ENCODE results near the gene KCNQ2.

Gene KCNQ2

DNA sequence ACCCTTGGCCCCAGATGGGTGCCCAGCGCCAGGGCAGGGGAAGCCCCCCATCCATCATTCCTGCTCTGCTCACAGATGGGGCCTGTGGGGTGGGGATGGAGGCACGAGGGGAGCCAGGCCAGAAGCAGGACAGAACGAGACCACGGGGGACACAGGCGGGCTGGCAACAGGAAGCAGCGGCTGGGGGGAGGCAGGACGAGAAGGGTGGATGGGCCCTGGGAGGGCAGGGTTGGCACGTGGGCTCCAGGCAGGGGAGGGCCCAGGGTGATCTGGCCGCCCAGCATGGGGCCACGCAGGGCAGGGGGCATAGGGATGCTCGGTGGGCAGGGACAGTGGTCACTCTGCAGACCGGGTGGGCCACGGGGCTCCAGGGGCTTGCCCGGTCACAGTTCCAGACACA is 41.6 kb downstream of the KCNQ2 start:
- TF ChIP-seq, protein P1, sequence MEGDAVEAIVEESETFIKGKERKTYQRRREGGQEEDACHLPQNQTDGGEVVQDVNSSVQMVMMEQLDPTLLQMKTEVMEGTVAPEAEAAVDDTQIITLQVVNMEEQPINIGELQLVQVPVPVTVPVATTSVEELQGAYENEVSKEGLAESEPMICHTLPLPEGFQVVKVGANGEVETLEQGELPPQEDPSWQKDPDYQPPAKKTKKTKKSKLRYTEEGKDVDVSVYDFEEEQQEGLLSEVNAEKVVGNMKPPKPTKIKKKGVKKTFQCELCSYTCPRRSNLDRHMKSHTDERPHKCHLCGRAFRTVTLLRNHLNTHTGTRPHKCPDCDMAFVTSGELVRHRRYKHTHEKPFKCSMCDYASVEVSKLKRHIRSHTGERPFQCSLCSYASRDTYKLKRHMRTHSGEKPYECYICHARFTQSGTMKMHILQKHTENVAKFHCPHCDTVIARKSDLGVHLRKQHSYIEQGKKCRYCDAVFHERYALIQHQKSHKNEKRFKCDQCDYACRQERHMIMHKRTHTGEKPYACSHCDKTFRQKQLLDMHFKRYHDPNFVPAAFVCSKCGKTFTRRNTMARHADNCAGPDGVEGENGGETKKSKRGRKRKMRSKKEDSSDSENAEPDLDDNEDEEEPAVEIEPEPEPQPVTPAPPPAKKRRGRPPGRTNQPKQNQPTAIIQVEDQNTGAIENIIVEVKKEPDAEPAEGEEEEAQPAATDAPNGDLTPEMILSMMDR (IDR thresholded peaks at IDR 0.05; ENCODE audit: insufficient read depth, low read length, poor library complexity, severe bottlenecking): no peak
- no peak for TF ChIP-seq EZH2phosphoT487 (conservative IDR thresholded peaks at IDR 0.05; ENCODE audit: low read length)
- no peaks in the 10 kb centered on the region for H3K9me2 ChIP-seq (replicated peaks; ENCODE audit: insufficient read depth, low read length)
- H3K9ac ChIP-seq (ENCODE audit: low read length): no peak overlapping the region

DNA sequence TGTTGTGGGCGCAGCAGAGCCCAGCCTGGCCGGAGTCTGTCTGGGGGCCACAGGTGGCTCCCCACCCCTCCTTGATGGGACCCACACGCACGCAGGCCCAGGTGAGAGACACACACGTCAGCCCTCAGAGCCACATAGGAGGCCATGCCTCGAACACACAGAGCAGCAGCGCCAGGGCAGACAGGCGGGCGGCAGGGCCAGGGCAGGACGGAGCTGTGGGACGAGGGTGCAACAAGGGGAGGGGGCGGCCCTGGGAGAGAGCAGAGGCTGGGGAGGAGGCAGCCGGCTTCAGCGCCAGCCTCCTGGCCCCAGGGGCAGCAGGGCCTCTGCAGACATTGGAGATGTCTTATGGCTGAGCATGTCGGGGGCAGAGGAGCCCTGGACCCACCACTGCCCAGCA is 42.5 kb downstream of the KCNQ2 start:
- H2AFZ ChIP-seq (ENCODE audit: low read depth, low read length, severe bottlenecking): no peak overlapping the region
- no peak overlapping the region for H3K4me3 ChIP-seq (ENCODE audit: insufficient read depth, low read length, poor library complexity, severe bottlenecking)
- H3K27ac ChIP-seq (ENCODE audit: low read depth, low read length): no peak overlapping the region
- no peaks in the 10 kb centered on the region for H3K27me3 ChIP-seq (ENCODE audit: low read length)
- no peaks in the 10 kb centered on the region for H3K9me3 ChIP-seq (ENCODE audit: insufficient read depth, low read length)
- no peaks in the 10 kb centered on the region for H3F3A ChIP-seq (ENCODE audit: insufficient read depth)
- TF ChIP-seq, protein P1 (IDR thresholded peaks at IDR 0.05; ENCODE audit: insufficient read depth, low read length, poor library complexity, severe bottlenecking): no peak
- no peak for TF ChIP-seq EZH2phosphoT487 (conservative IDR thresholded peaks at IDR 0.05; ENCODE audit: low read length)
- H3K9ac ChIP-seq (ENCODE audit: low read length): no peak overlapping the region
- no peaks in the 10 kb centered on the region for H3K9me2 ChIP-seq (replicated peaks; ENCODE audit: insufficient read depth, low read length)
- H3K79me2 ChIP-seq (ENCODE audit: insufficient read depth, low read length): no peaks in the 10 kb centered on the region
- no peaks in the 10 kb centered on the region for H3K36me3 ChIP-seq (ENCODE audit: low read length)
- no peaks in the 10 kb centered on the region for H4K20me1 ChIP-seq (ENCODE audit: low read depth, low read length)
- H3K4me2 ChIP-seq (ENCODE audit: low read depth, low read length, poor library complexity, severe bottlenecking): no peak overlapping the region

More for the DNA sequence above, 41.6 kb downstream of the KCNQ2 start:
- Histone ChIP-seq H4K20me1 (ENCODE audit: low read depth, low read length) (no peaks in the 10 kb centered on the region), H3K27me3 (ENCODE audit: low read length) (no peaks in the 10 kb centered on the region), H3K27ac (ENCODE audit: low read depth, low read length) (no peak overlapping the region), H3K4me3 (ENCODE audit: insufficient read depth, low read length, poor library complexity, severe bottlenecking) (no peak overlapping the region), H3K36me3 (ENCODE audit: low read length) (no peaks in the 10 kb centered on the region), H3K4me2 (ENCODE audit: low read depth, low read length, poor library complexity, severe bottlenecking) (no peak overlapping the region), H3F3A (ENCODE audit: insufficient read depth) (no peaks in the 10 kb centered on the region), H2AFZ (ENCODE audit: low read depth, low read length, severe bottlenecking) (no peak overlapping the region), H3K79me2 (ENCODE audit: insufficient read depth, low read length) (no peaks in the 10 kb centered on the region), H3K9me3 (ENCODE audit: insufficient read depth, low read length) (no peaks in the 10 kb centered on the region)

DNA sequence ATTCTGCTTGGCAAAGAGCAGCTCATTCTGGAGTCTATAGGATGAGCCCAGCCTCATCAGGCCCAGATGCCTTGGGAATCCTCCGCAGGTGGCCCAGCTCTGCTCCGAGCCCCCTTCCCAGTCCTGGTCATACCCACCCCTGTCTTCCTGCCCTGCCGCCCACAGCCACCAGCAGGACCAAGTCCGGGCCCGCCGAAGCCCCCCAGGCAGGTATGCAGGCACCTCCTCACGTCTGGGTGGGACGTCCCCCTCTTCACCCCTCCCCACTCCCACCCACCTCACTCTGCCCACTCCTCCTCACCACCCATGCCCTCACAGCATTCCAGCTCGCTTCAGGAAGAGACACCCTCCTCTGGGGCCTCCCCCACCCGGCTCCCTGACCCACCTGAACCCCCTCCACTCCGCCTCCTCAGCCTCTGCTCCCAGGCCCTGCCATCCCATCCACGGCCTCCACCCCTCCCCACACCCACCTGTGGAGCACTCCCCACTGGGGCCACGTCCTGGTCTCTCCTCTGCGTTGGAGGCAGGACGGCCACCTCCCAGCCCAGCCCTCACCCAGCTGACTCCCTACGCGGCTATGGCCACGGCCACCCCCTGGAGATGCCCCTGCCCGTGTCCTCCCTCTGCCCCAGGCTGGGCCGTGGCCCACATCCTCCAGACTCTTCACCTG is 43.4 kb downstream of the KCNQ2 start:
- no peaks in the 10 kb centered on the region for H3K9me3 ChIP-seq (ENCODE audit: insufficient read depth, low read length)

More for the DNA sequence above, 43.4 kb downstream of the KCNQ2 start:
- no peak overlapping the region for H2AFZ ChIP-seq (ENCODE audit: low read depth, low read length, severe bottlenecking)
- no peak overlapping the region for H3K27ac ChIP-seq (ENCODE audit: low read depth, low read length)
- TF ChIP-seq, protein P1 (IDR thresholded peaks at IDR 0.05; ENCODE audit: insufficient read depth, low read length, poor library complexity, severe bottlenecking): no peak
- no peak for TF ChIP-seq EZH2phosphoT487 (conservative IDR thresholded peaks at IDR 0.05; ENCODE audit: low read length)
- H3K9ac ChIP-seq (ENCODE audit: low read length): no peak overlapping the region
- H3K4me2 ChIP-seq (ENCODE audit: low read depth, low read length, poor library complexity, severe bottlenecking): no peak overlapping the region
- no peaks in the 10 kb centered on the region for H3K9me2 ChIP-seq (replicated peaks; ENCODE audit: insufficient read depth, low read length)
- H3K79me2 ChIP-seq (ENCODE audit: insufficient read depth, low read length): no peaks in the 10 kb centered on the region
- no peaks in the 10 kb centered on the region for H3F3A ChIP-seq (ENCODE audit: insufficient read depth)
- no peaks in the 10 kb centered on the region for H3K36me3 ChIP-seq (ENCODE audit: low read length)
- H3K4me3 ChIP-seq (ENCODE audit: insufficient read depth, low read length, poor library complexity, severe bottlenecking): no peak overlapping the region
- H3K27me3 ChIP-seq (ENCODE audit: low read length): no peaks in the 10 kb centered on the region
- no peaks in the 10 kb centered on the region for H4K20me1 ChIP-seq (ENCODE audit: low read depth, low read length)

All from SU-DHL-6 (cell line).